ENCODE data around the gene PPARD.

PPARD gene

GRCh38 chr6:35342258-35343091 is at the start of gene PPARD:
Gene PPARD, plus strand, starts transcription at chr6:35342558. Its CDS starts 68,530 bp downstream, at chr6:35411088.
- Histone ChIP-seq H3K4me3 (ENCODE audit: low read length, poor library complexity, severe bottlenecking) (peak within 1 kb of the TSS; percentile 85), H3K4me2 (ENCODE audit: low read depth, low read length, poor library complexity, severe bottlenecking) (peak within 1 kb of the TSS; percentile 99), H3K9me3 (ENCODE audit: insufficient read depth, low read depth, low read length) (no peaks in the 10 kb centered on the region), H3K36me3 (ENCODE audit: insufficient read depth, low read length) (no peaks in the 10 kb centered on the region), H3F3A (ENCODE audit: low read depth) (no peaks in the 10 kb centered on the region), H3K4me1 (ENCODE audit: insufficient read depth, low read length, poor library complexity, severe bottlenecking) (peaks cover 16% of the 10 kb centered on the region), H3K79me2 (ENCODE audit: insufficient read depth, low read length) (peaks cover 8% of the 10 kb centered on the region; the same call in 1 of the 2 replicates), H3K9ac (ENCODE audit: low read depth, low read length, poor library complexity, severe bottlenecking) (peak within 1 kb of the TSS; percentile 77), H2AFZ (ENCODE audit: low read length) (peak within 1 kb of the TSS; percentile 73; the same call in 1 of the 2 replicates), H4K20me1 (ENCODE audit: insufficient read depth, low read length, poor library complexity, severe bottlenecking) (peaks cover 4% of the 10 kb centered on the region), H3K9me2 (replicated peaks; ENCODE audit: low read depth, low read length) (no peaks in the 10 kb centered on the region), H3K27me3 (ENCODE audit: insufficient read depth, low read length, poor library complexity, severe bottlenecking) (no peaks in the 10 kb centered on the region)
- TF ChIP-seq EZH2phosphoT487 (IDR thresholded peaks at IDR 0.05; ENCODE audit: borderline replicate concordance) (no peak), CTCF (conservative IDR thresholded peaks at IDR 0.05; ENCODE audit: low read length) (peak; percentile 96)

DNA sequence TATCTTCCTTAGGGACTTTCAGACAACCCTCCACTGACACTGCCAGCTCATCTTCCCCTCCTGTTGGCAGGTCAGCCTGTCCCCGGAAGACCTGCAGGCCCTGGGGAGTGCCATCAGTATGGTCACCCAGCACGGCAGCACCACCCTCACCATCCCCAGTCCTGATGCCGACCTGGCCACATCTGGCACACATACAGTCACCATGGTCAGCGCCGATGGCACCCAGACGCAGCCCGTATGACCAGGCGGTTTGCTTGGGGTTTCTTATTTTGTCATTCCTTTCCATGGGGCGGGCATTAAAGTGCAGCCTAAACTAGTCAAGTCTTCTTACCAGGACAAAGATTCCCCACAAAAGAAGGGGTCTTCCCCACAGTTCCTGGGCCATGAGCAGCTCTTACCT is 48.7 kb upstream of the PPARD start:
- no peak overlapping the region for H3K9ac ChIP-seq (ENCODE audit: low read depth, low read length, poor library complexity, severe bottlenecking)
- TF ChIP-seq EZH2phosphoT487 (IDR thresholded peaks at IDR 0.05; ENCODE audit: borderline replicate concordance): no peak
- no peak for TF ChIP-seq CTCF (conservative IDR thresholded peaks at IDR 0.05; ENCODE audit: low read length)
- peaks cover 36% of the 10 kb centered on the region for H3K4me1 ChIP-seq (ENCODE audit: insufficient read depth, low read length, poor library complexity, severe bottlenecking)
- H3K4me2 ChIP-seq (ENCODE audit: low read depth, low read length, poor library complexity, severe bottlenecking): no peak overlapping the region
- no peak overlapping the region for H2AFZ ChIP-seq (ENCODE audit: low read length)
- H3K4me3 ChIP-seq (ENCODE audit: low read length, poor library complexity, severe bottlenecking): no peak overlapping the region
- H4K20me1 ChIP-seq (ENCODE audit: insufficient read depth, low read length, poor library complexity, severe bottlenecking): no peaks in the 10 kb centered on the region
- no peaks in the 10 kb centered on the region for H3F3A ChIP-seq (ENCODE audit: low read depth)
- peaks cover 10% of the 10 kb centered on the region for H3K79me2 ChIP-seq (ENCODE audit: insufficient read depth, low read length)
- peaks cover 23% of the 10 kb centered on the region; the same call in 1 of the 2 replicates for H3K36me3 ChIP-seq (ENCODE audit: insufficient read depth, low read length)
- no peaks in the 10 kb centered on the region for H3K27me3 ChIP-seq (ENCODE audit: insufficient read depth, low read length, poor library complexity, severe bottlenecking)
- H3K9me3 ChIP-seq (ENCODE audit: insufficient read depth, low read depth, low read length): no peaks in the 10 kb centered on the region
- H3K9me2 ChIP-seq (replicated peaks; ENCODE audit: low read depth, low read length): no peaks in the 10 kb centered on the region

- Histone ChIP-seq H3K9me3 (ENCODE audit: insufficient read depth, low read depth, low read length) (no peaks in the 10 kb centered on the region), H3K27me3 (ENCODE audit: insufficient read depth, low read length, poor library complexity, severe bottlenecking) (no peaks in the 10 kb centered on the region), H3K9ac (ENCODE audit: low read depth, low read length, poor library complexity, severe bottlenecking) (peak overlapping the region; percentile 98), H3K36me3 (ENCODE audit: insufficient read depth, low read length) (peaks cover 17% of the 10 kb centered on the region; the same call in 1 of the 2 replicates), H3F3A (ENCODE audit: low read depth) (no peaks in the 10 kb centered on the region), H2AFZ (ENCODE audit: low read length) (no peak overlapping the region), H3K4me3 (ENCODE audit: low read length, poor library complexity, severe bottlenecking) (no peak overlapping the region), H3K9me2 (replicated peaks; ENCODE audit: low read depth, low read length) (no peaks in the 10 kb centered on the region), H3K4me2 (ENCODE audit: low read depth, low read length, poor library complexity, severe bottlenecking) (no peak overlapping the region), H3K4me1 (ENCODE audit: insufficient read depth, low read length, poor library complexity, severe bottlenecking) (peaks cover 44% of the 10 kb centered on the region), H4K20me1 (ENCODE audit: insufficient read depth, low read length, poor library complexity, severe bottlenecking) (no peaks in the 10 kb centered on the region), H3K79me2 (ENCODE audit: insufficient read depth, low read length) (peaks cover 18% of the 10 kb centered on the region)
- TF ChIP-seq EZH2phosphoT487 (IDR thresholded peaks at IDR 0.05; ENCODE audit: borderline replicate concordance) (no peak), CTCF (conservative IDR thresholded peaks at IDR 0.05; ENCODE audit: low read length) (peak; percentile 96)
Measured at GRCh38 chr6:35294308-35294945, 47.9 kb upstream of the PPARD start.
